HepG2 (cell line): Measurements from ENCODE around the gene CTAGE1.

Experiments used
- CTCF ChIP-seq: sonication (generic); formaldehyde crosslinking; IDR thresholded peaks from 2 replicates; pipeline ENCODE4 v1.5.0; 2020; ENCODE audit warnings: mild to moderate bottlenecking, missing genetic modification reagents, moderate library complexity
- ESRRA ChIP-seq: sonication (generic); formaldehyde crosslinking; IDR thresholded peaks from 2 replicates; pipeline ENCODE4 v1.5.1; 2020; ENCODE audit warnings: mild to moderate bottlenecking, low read depth, missing genetic modification reagents
- FOXK1 ChIP-seq: sonication (generic); formaldehyde crosslinking; IDR thresholded peaks from 2 replicates; pipeline ENCODE4 v1.4.0; 2020; ENCODE audit warnings: low read depth, missing genetic modification reagents, borderline replicate concordance
- MTF1 ChIP-seq: sonication (generic); formaldehyde crosslinking; IDR thresholded peaks from 2 replicates; pipeline ENCODE4 v1.5.0; 2020; ENCODE audit warnings: missing genetic modification reagents
- NFE2L1 ChIP-seq: sonication (generic); formaldehyde crosslinking; IDR thresholded peaks from 2 replicates; pipeline ENCODE4 v1.4.0; 2020; ENCODE audit warnings: missing genetic modification reagents, mild to moderate bottlenecking, borderline replicate concordance
- POLR2A ChIP-seq, 2 experiments: IDR thresholded peaks; 2 replicates each; pipeline ENCODE4 v1.6.1; 2011; ENCODE audit warnings: low read depth in 2 of 2, low read length in 2 of 2, mild to moderate bottlenecking in 1 of 2, moderate library complexity in 1 of 2; ENCODE audit not compliant: insufficient read depth in 1 of 2
- ZKSCAN8 ChIP-seq: IDR thresholded peaks from 2 replicates; pipeline ENCODE4 v1.6.1; 2016; ENCODE audit warnings: borderline replicate concordance, missing genetic modification reagents, missing compliant biosample characterization
- ZNF274 ChIP-seq: sonication (generic); formaldehyde crosslinking; IDR thresholded peaks from 2 replicates; pipeline ENCODE4 v1.5.1; 2020; ENCODE audit warnings: mild to moderate bottlenecking, missing genetic modification reagents
- ZNF292 ChIP-seq: sonication (generic); formaldehyde crosslinking; IDR thresholded peaks from 2 replicates; pipeline ENCODE4 v1.8.1; 2022; ENCODE audit warnings: mild to moderate bottlenecking, low read depth, missing genetic modification reagents, borderline replicate concordance
- ZNF703 ChIP-seq: sonication (generic); formaldehyde crosslinking; IDR thresholded peaks from 2 replicates; pipeline ENCODE4 v1.5.1; 2020; ENCODE audit warnings: missing genetic modification reagents, mild to moderate bottlenecking, moderate library complexity, borderline replicate concordance
- ZNF747 ChIP-seq: sonication (generic); formaldehyde crosslinking; IDR thresholded peaks from 2 replicates; pipeline ENCODE4 v1.8.1; 2023; ENCODE audit warnings: missing genetic modification reagents, mild to moderate bottlenecking, borderline replicate concordance

- no peak for TF ChIP-seq POLR2A (IDR thresholded peaks at IDR 0.05; ENCODE audit: insufficient read depth in 1 of 2, low read depth in 2 of 2, low read length in 2 of 2)
- TF ChIP-seq CTCF (CRISPR knock-in tag): no peak
- no peak for TF ChIP-seq MTF1
- no peak for TF ChIP-seq NFE2L1 (CRISPR knock-in tag)
- TF ChIP-seq FOXK1 (CRISPR knock-in tag): no peak
- no peak for TF ChIP-seq ZKSCAN8 (CRISPR knock-in tag)
- TF ChIP-seq ZNF274: no peak
- TF ChIP-seq ZNF747 (CRISPR knock-in tag): no peak
- TF ChIP-seq ZNF292: no peak
- TF ChIP-seq ESRRA (CRISPR knock-in tag): no peak
- no peak for TF ChIP-seq ZNF703 (CRISPR knock-in tag)
These were observed at the start of gene CTAGE1 for GRCh38 chr18:22417496-22418188.
